Myocyte (in vitro differentiated cells): ENCODE data around the gene PCSK1N. TPM values are rescaled to one million over a fixed set of nuclear protein-coding genes. Genes with fewer than 3 reads are reported as not detected.
"Not testable (repeated sequence)": the region's sequence is repeated elsewhere in the genome, so short reads cannot be mapped to it uniquely, and the experiment has no call there.

ENCODE experiments used
- DNase-seq: peaks from one replicate; pipeline ENCODE4 v3.0.0-alpha.2; 2012; ENCODE audit warnings: low read depth
- total RNA-seq: library from RNA; depleted of rRNA; stranded (reverse); fragments of >200 nt; gene quantifications from 2 replicates; pipeline ENCODE4 v1.2.3, GENCODE V29; 2014

PCSK1N gene
- total RNA-seq, 1 donor from 2014 or later = 1.8 TPM

- no peak for DNase-seq
These were observed 11.3 kb downstream of the PCSK1N start for GRCh38 chrX:48824066-48824465.

- DNase-seq = no peak
These were observed 12.4 kb downstream of the PCSK1N start for GRCh38 chrX:48823053-48823452.

GRCh38 chrX:48819394-48819793 is 16.0 kb downstream of the PCSK1N start:
- not testable (repeated sequence) for DNase-seq

GRCh38 chrX:48818866-48819265 is 16.5 kb downstream of the PCSK1N start:
- no peak for DNase-seq

- no peak for DNase-seq
These were observed 17.3 kb downstream of the PCSK1N start for GRCh38 chrX:48818098-48818497.

- DNase-seq = no peak
These were observed 19.2 kb downstream of the PCSK1N start for GRCh38 chrX:48816014-48816810.

GRCh38 chrX:48815266-48815665 is 20.1 kb downstream of the PCSK1N start:
- DNase-seq = no peak

- no peak for DNase-seq
These were observed 20.7 kb downstream of the PCSK1N start for GRCh38 chrX:48814722-48815121.

GRCh38 chrX:48813644-48814043 is 21.8 kb downstream of the PCSK1N start:
- no peak for DNase-seq

- no peak for DNase-seq
These were observed 29.3 kb downstream of the PCSK1N start for GRCh38 chrX:48806081-48806480.

GRCh38 chrX:48802905-48803200 is 32.6 kb downstream of the PCSK1N start:
- DNase-seq = peak; percentile 29

GRCh38 chrX:48802089-48802904 is 33.1 kb downstream of the PCSK1N start:
- DNase-seq = peak; percentile 70

- DNase-seq = peak; percentile 98
These were observed 33.9 kb downstream of the PCSK1N start, which contains the start of gene HDAC6 for GRCh38 chrX:48801280-48802088. HDAC6 (plus strand) TSS chrX:48802067; CDS start chrX:48802693, 626 bp downstream.

GRCh38 chrX:48800574-48801279 is 34.7 kb downstream of the PCSK1N start:
- no peak for DNase-seq

- no peak for DNase-seq
These were observed 37.1 kb downstream of the PCSK1N start for GRCh38 chrX:48798318-48798717.

- DNase-seq = peak; percentile 39
These were observed 40.4 kb downstream of the PCSK1N start for GRCh38 chrX:48794911-48795515.

GRCh38 chrX:48794340-48794910 is 41.0 kb downstream of the PCSK1N start:
- no peak for DNase-seq

GRCh38 chrX:48793935-48794334 is 41.5 kb downstream of the PCSK1N start:
- no peak for DNase-seq

GRCh38 chrX:48792219-48792618 is 43.2 kb downstream of the PCSK1N start:
- DNase-seq = no peak
